Stimulated activated CD4-positive, alpha-beta T cell treated with anti-CD3 and anti-CD28 coated beads, Interleukin-15, amount 100 ng/mL, for 1 hour (primary cell): Measurements from ENCODE around the gene SLC18A2.

Experiments
- DNase-seq, 2 donors: peaks; one replicate each; pipeline ENCODE4 v3.0.0-alpha.2; 2020; ENCODE audit warnings: low read depth in 1 of 2, low spot score in 1 of 2

SLC18A2 gene

DNA sequence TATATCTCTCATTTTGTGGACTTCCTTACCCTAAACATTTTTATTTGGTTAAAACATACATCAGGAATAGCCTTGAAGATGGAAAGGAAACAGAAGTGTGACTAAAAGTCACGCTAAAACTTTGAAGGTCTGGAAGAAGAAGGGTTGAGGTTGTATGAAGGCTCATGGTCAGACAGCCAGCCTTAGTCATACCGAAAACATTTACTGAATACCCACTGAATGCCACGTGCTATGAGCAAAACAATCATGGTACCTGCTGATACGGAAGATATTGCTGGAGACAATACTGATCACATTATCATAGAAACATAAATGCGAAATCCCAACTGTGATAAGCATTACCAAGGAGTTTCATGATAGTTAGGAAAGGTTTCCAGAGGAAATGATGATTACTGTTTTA lies 70.3 kb downstream of the SLC18A2 start:
- no peak for DNase-seq

DNA sequence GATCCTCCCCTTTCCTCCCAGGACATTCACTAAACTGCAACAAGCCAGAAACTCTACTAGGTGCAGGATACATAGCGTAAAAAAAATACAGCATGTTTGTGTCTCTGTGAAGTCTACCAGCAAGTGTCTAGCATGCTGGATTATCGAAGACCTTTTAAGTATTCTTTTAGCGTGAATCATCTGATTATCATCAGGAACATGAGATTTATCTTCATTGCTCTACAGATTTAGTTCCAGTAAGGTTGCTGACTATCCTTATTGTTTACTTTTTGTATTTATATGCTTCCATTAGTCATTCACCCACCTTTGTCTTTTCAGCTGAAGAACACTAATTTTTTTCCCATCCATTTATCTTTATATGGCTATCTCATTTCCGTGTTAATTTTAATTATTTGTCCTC lies 71.5 kb downstream of the SLC18A2 start:
- no peak for DNase-seq

DNA sequence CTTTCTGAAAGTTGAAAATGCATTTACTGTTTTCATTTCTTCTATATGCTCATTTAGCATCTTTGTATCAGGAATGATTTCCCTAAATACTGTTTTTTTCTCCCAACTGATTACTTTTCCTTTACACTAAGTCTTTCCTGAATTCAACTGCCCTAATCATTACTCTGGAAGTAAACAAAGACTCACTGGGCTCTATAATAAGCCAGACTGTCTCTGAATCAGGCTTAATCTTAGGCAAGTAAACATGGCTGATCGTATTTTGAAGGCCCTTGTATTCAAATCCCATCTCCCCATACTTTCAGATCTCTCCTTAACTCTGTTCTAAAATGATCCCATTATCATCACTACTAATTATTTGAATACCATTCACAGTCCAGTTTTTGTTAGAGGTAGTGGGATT lies 72.7 kb downstream of the SLC18A2 start:
- no peak for DNase-seq

DNA sequence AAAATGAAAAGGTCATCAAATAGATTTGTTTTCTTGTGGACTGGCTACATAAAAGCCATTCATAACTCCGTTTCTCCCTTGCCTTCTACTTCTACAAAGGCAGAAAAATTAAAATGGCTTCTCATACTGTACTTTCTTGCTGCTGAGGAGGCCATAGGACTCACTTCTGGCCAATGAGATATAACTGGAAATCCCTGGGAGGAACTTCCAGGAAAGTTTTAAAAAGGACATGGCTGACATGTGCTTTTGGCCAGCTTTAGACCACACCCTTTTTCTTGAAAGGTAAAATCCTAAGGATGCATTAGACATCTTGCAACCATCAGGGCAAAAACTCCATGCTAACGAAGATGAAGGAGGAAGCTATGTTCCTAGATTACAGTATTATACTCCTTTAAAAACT lies 75.8 kb downstream of the SLC18A2 start:
- DNase-seq: no peak

DNA sequence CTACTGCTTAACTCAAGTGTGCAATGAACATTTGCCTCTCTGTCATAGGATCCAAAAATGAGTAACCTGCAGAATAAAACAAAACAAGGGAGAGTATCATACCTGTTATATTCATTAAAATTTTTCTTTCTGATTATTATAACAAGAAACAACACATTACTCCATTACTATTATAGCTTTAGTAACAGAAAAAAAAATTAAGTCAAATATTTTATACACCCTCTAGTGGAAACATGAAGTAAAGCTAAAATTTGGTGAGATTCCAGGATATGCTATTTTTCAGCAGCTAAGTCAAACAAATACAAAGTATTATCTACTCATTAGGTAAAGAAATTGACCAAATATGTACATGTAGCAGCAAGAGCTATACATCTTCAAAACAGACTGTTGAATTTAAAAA lies 78.0 kb downstream of the SLC18A2 start:
- no peak for DNase-seq

DNA sequence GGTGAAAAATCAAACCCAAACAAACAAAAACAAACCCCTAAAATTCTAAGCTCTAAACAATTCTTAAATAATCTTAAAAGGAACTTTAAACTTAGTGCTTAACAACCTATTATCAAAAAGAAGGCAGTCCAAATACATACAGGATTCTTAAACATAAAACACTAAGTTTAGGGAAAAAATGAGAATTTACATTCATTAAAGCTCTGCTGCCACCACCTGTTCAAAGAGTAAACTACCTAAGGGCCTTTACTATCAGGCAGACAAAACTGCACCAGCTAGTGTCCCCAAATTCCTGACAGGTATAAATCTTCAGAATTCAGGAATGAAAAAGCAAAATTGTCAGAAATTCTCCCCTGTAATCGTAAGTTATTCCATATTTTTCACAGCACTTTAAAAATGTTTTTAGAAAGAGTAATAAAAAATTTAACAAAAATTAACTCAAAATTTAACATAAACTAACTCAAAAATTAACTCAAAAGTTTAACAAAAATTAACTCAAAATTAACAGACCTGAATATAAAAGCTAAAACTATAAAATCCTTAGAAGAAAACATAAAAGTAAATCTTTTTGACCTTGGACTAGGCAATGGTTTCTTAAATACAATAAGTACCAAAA lies 79.2 kb downstream of the SLC18A2 start:
- DNase-seq: no peak

DNA sequence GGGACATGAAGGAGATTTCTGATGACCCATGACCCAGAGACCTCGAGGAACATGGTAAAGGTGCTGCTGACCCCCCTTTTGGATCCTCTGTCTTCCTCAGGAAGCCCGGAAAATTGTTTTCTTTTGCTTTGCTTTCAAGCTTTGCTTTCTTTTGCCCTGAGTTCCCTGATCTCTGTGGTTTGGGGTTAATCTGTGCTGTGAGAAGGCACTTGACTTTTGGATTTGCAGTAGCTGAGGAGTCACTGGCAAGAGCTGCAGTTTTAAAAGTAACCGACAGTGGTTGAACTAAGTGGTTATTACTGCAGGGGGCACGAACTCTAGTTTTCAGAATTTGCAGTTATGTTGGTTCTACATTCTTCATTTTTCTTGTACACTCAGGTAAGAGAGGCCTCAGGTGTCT lies 81.3 kb downstream of the SLC18A2 start:
- DNase-seq: no peak

DNA sequence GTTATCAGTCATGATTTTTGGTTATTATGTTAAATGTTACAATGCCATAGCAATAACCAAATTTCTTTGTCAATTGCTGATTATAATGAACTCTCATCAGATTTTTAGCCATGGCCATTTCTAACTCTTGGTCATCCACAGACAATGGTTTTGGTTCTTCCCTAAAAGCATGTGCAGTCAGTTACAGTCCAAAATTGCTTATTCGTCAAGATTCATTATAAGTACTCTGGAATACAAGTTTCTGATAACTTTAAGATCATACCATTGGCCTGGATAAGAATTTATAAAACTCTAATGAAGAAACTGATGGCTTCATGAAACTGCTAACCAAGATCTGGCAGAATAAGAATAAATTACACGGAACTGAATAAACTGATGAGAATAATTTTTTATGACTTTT lies 83.5 kb downstream of the SLC18A2 start:
- no peak for DNase-seq

DNA sequence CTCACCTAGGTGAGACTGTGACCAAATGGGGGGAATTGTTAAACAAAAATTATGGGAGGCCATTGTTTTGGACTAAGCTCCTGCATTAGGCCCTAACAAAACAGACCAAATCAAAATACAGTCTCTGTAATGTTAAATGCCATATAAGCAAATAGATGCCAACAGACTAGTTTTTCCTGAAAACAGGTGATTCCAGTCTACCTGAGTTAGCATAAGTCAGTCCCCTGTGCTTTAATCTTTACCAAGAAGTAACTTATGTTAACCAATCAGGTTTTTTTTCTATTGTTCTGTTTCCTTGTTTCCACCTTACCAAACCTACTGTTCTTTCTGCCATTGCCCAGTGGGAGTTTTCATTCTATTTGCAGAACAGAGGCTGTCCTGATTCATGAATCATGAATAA lies 86.3 kb downstream of the SLC18A2 start:
- DNase-seq: no peak
